Psoas muscle (tissue), 8 donors: ENCODE data around the gene SLC41A3. TPM values are rescaled to one million over a fixed set of nuclear protein-coding genes. Genes with fewer than 3 reads are reported as not detected.

Source experiments
- ATAC-seq, 4 donors: fragments of 200-7000 bp; cut with Tn5 transposase; one replicate each; pipeline ENCODE4 v1.9.1; 2020; ENCODE audit warnings: moderate library complexity in 3 of 4, mild to moderate bottlenecking in 2 of 4
- DNase-seq, 2 donors: peaks; one replicate each; pipeline ENCODE4 v3.0.0-alpha.2; 2020
- H3K27ac ChIP-seq: fragments of 200-600 bp; one replicate; pipeline ENCODE4 v1.8.0; 2022
- H3K27me3 ChIP-seq, 3 donors: fragments of 200-600 bp in 1 of 3; one replicate each; pipeline versions ENCODE4 v1.6.1 to v1.8.0; 2013 to 2022; ENCODE audit warnings: low read length in 2 of 3, mild to moderate bottlenecking in 2 of 3, moderate library complexity in 1 of 3; ENCODE audit not compliant: insufficient read depth in 3 of 3
- H3K36me3 ChIP-seq, 2 donors: fragments of 200-600 bp in 1 of 2; one replicate each; pipeline versions ENCODE4 v1.6.1 to v1.8.0; 2013 to 2022; ENCODE audit warnings: low read depth in 1 of 2, mild to moderate bottlenecking in 1 of 2, moderate library complexity in 1 of 2; ENCODE audit not compliant: insufficient read depth in 1 of 2
- H3K4me1 ChIP-seq: fragments of 200-600 bp; one replicate; pipeline ENCODE4 v1.8.0; 2022
- H3K4me3 ChIP-seq: fragments of 200-600 bp; one replicate; pipeline ENCODE4 v1.8.0; 2022; ENCODE audit warnings: mild to moderate bottlenecking
- H3K9me3 ChIP-seq: fragments of 200-600 bp; one replicate; pipeline ENCODE4 v1.8.0; 2022
- CTCF ChIP-seq: fragments of 200-600 bp; IDR thresholded peaks from one replicate; pipeline ENCODE4 v1.8.0; 2022; ENCODE audit warnings: antibody characterized with exemption
- WGBS, 3 donors: extraction: QIAGEN DNeasy Blood & Tissue Kit; methylation state at CpG; one replicate each; pipeline versions ENCODE4 v1.1.6 to v1.1.7; 2013; 5-methylcytosine and 5-hydroxymethylcytosine counted together
- intact Hi-C, 2 donors: fragments of 100-400 bp; cut with DNase I; formaldehyde crosslinking; loops; one replicate each; pipeline versions ENCODE4 v1.11.0 to v1.14.2; 2022
- polyA plus RNA-seq, 3 donors: library from polyadenylated mRNA; stranded (reverse); fragments of 200-250 nt; gene quantifications; one replicate each; pipeline ENCODE4 v1.2.3, GENCODE V29; 2013
- total RNA-seq, 4 donors: library from RNA; stranded (reverse); fragmentation: NEBNext Ultra II Directional in 2 of 4; extraction: Animal tissue kit (Norgen Biotek cat#: 25700) in 2 of 4; gene quantifications; one replicate each; pipeline versions ENCODE4 v1.2.1 to v1.2.4, GENCODE V29; 2021 to 2023
- donor health status: healthy with polysubstance abuse.
- donor health status: DM: no; HTN: no; CAD: no; lungs with moderate emphysema.
- donor health status: Bipolar disorder and iron deficiency.
- donor health status: healthy.
- donor health status: DM: yes; HTN: yes; CAD: no.
- donor health status: DM: no; HTN: no; CAD: no.
- donor health status: DM: no; HTN: no; CAD: no.
- donor health status: DM: yes; HTN: yes; CAD: no.

Gene SLC41A3
- total and polyA plus RNA-seq, 7 donors, result 28.7 to 58.9 (median 37.5) TPM

- Histone ChIP-seq H3K36me3 (peaks cover 0 to 35% of the 10 kb centered on the region in 2 donors), H3K4me1 (no peaks in the 10 kb centered on the region), H3K9me3 (peaks cover 3% of the 10 kb centered on the region), H3K27ac (no peak overlapping the region), H3K4me3 (no peak overlapping the region), H3K27me3 (no peaks in the 10 kb centered on the region)
- intact Hi-C loops, result no loop called here
- no peak for DNase-seq
- WGBS, 3 donors, result 94 to 99% (median 98%) methylated on average over 4 of the region's 4 CpGs
- ATAC-seq, result no peak
- TF ChIP-seq CTCF, result no peak
These were observed 55.8 kb downstream of the SLC41A3 start for GRCh38 chr3:126028096-126028495.

GRCh38 chr3:126026761-126027160, 57.2 kb downstream of the SLC41A3 start:
- Histone ChIP-seq H3K4me3 (no peak overlapping the region), H3K4me1 (no peaks in the 10 kb centered on the region), H3K27me3 (no peaks in the 10 kb centered on the region), H3K36me3 (peaks cover 0 to 38% of the 10 kb centered on the region in 2 donors), H3K27ac (no peak overlapping the region), H3K9me3 (peaks cover 3% of the 10 kb centered on the region)
- 31 to 52% (median 45%) methylated on average over 6 of the region's 6 CpGs for WGBS, 3 donors
- intact Hi-C loops, result no loop called here
- no peak for TF ChIP-seq CTCF
- ATAC-seq (peak in 3 of 4 donors; percentile 30 to 59 (median 43)), DNase-seq (no peak)

- DNase-seq, result no peak
- intact Hi-C loops, result no loop called here
- Histone ChIP-seq H3K4me1 (no peaks in the 10 kb centered on the region), H3K27me3 (no peaks in the 10 kb centered on the region), H3K9me3 (peaks cover 3% of the 10 kb centered on the region), H3K4me3 (no peak overlapping the region), H3K36me3 (peaks cover 0 to 41% of the 10 kb centered on the region in 2 donors), H3K27ac (no peak overlapping the region)
- ATAC-seq, result no peak
- 81 to 84% (median 84%) methylated on average over 11 of the region's 11 CpGs for WGBS, 3 donors
- no peak for TF ChIP-seq CTCF
These were observed 57.6 kb downstream of the SLC41A3 start for GRCh38 chr3:126026277-126026751.

DNA sequence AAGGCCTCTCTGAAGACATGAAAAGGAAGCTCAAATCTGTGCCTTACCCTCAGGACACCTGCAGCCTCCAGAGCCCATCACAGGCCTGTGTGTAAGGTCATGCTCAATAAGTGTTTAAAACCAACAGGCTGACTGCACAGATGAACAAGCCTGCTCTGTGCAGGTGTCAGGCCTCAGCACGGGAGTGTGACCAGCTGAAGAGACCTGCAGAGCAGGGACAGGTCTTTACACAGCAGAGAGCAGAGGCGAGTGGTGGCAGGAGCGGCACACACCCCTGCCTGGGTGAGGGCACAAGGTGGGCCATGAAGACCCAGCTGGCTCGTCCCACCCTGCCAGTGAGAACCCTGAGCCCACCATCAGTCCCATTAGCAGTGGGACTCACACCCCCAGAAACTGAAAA, 58.1 kb downstream of the SLC41A3 start:
- H3K36me3 ChIP-seq, result peaks cover 0 to 41% of the 10 kb centered on the region in 2 donors
- no peaks in the 10 kb centered on the region for H3K4me1 ChIP-seq
- WGBS, 3 donors, result 85 to 94% (median 90%) methylated on average over 4 of the region's 4 CpGs
- peaks cover 3% of the 10 kb centered on the region for H3K9me3 ChIP-seq
- ATAC-seq (no peak), DNase-seq (no peak)
- no peak overlapping the region for H3K4me3 ChIP-seq
- no peak overlapping the region for H3K27ac ChIP-seq
- intact Hi-C loops, result no loop called here
- no peaks in the 10 kb centered on the region for H3K27me3 ChIP-seq
- no peak for TF ChIP-seq CTCF

DNA sequence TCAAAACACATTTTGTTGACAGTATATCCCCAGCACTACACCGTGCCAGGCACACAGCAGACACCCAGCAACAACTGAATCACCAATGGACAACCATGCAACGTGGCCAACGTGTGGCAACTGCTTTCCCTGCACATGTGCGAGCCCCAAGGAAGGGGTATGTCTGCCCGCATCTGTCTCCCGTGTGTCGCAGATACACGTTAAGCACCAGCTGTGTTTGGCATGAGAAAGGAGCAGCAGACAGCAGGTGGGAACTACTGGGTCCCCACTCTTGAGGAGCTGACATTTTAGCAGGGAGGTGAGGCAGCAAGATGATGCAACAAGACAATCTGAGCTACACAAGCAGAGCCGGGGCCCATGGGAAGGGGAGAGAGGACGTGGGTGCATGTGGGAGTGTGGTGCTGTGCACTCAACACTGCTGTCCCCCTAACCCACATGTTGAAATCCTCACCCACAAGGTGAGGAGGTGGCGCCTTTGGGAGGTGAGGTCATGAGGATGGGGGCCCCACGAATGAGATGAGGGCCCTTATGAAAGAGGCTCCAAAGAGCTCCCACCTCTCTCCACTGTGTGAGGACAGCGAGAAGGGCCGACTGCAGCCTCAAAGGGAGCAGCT, 58.7 kb downstream of the SLC41A3 start:
- DNase-seq, result no peak
- H3K4me1 ChIP-seq, result no peaks in the 10 kb centered on the region
- 75 to 86% (median 85%) methylated on average over 14 of the region's 14 CpGs for WGBS, 3 donors
- peaks cover 3% of the 10 kb centered on the region for H3K9me3 ChIP-seq
- intact Hi-C loops, result no loop called here
- ATAC-seq, result no peak
- H3K4me3 ChIP-seq, result no peak overlapping the region
- H3K27me3 ChIP-seq, result no peaks in the 10 kb centered on the region
- TF ChIP-seq CTCF, result no peak
- peaks cover 0 to 41% of the 10 kb centered on the region in 2 donors for H3K36me3 ChIP-seq
- H3K27ac ChIP-seq, result no peak overlapping the region
